HepG2 (cell line): Measurements from ENCODE around the gene EZH1. TPM values are rescaled to one million over a fixed set of nuclear protein-coding genes. Genes with fewer than 3 reads are reported as not detected.
"Not testable (repeated sequence)": the region's sequence is repeated elsewhere in the genome, so short reads cannot be mapped to it uniquely, and the experiment has no call there.

Experiments
- ATAC-seq: fragments of 200-7000 bp; cut with Tn5 transposase; 3 replicates; pipeline ENCODE4 v1.9.1; 2020; ENCODE audit warnings: mild to moderate bottlenecking, moderate library complexity
- BruUV-seq: library from RNA; stranded (reverse); fragments of 400-500 nt; replicated peaks from 2 replicates; lab custom pipeline; 2021; lab: Mats Ljungman, UMichigan
- CTCF ChIA-PET: fragments of 300-600 bp; formaldehyde crosslinking; extraction: SDS; loops from one replicate; lab custom pipeline; 2021; ENCODE audit warnings: low total read pairs, inconsistent platforms, low intra/inter-chr PET ratio; lab: Yijun Ruan, JAX
- POLR2A ChIA-PET: fragments of 350-600 bp; sonication (Branson Sonifier 250); formaldehyde crosslinking; loops from one replicate; lab custom pipeline; 2020; ENCODE audit warnings: antibody characterized with exemption, inconsistent platforms; lab: Yijun Ruan, JAX
- DNase-seq: peaks from one replicate; pipeline ENCODE4 v3.0.0-alpha.2; 2015; ENCODE audit warnings: low spot score
- FAIRE-seq: peaks from 3 replicates; lab custom pipeline; 2011; peaks lifted over from hg19 to GRCh38; lab: Jason Lieb, UNC
- H2AFZ ChIP-seq: one replicate; pipeline ENCODE4 v1.6.1; 2011; ENCODE audit warnings: low read length, inconsistent platforms
- H3K27ac ChIP-seq: fragments of 300-600 bp; 3 replicates; pipeline ENCODE4 v1.8.0; 2011; ENCODE audit warnings: mixed run types, mild to moderate bottlenecking, mixed read lengths, low read length, inconsistent platforms; ENCODE audit not compliant: insufficient read depth; ENCODE audit errors: extremely low read length
- H3K27me3 ChIP-seq, 2 experiments: fragments of 200-600 bp in 1 of 2; 2 replicates in 1 of 2; 3 replicates in 1 of 2; pipeline versions ENCODE4 v1.6.0 to v1.8.0; 2011; ENCODE audit warnings: low read length in 2 of 2, mild to moderate bottlenecking in 2 of 2, moderate library complexity in 2 of 2, inconsistent platforms in 1 of 2; ENCODE audit not compliant: insufficient read depth in 2 of 2, control insufficient read depth in 1 of 2
- H3K36me3 ChIP-seq, 2 experiments: fragments of 200-600 bp in 1 of 2; replicated peaks in 1 of 2; 2 replicates in 1 of 2; 3 replicates in 1 of 2; pipeline versions ENCODE4 v1.5.1 to v1.8.0; 2011; ENCODE audit warnings: low read length in 2 of 2, inconsistent platforms in 1 of 2; ENCODE audit not compliant: insufficient read depth in 2 of 2, control insufficient read depth in 1 of 2
- H3K4me1 ChIP-seq: 2 replicates; pipeline ENCODE4 v1.5.1; 2012; ENCODE audit warnings: low read length, inconsistent platforms; ENCODE audit not compliant: insufficient read depth
- H3K4me2 ChIP-seq: 2 replicates; pipeline ENCODE4 v1.6.0; 2011; ENCODE audit warnings: low read depth, low read length, inconsistent platforms
- H3K4me3 ChIP-seq, 3 experiments: fragments of 200-600 bp in 1 of 3; sonication (generic), shearing (Covaris generic) in 1 of 3; replicated peaks in 1 of 3; 2 replicates each; pipeline ENCODE4 v1.5.1; 2011 to 2016; ENCODE audit warnings: low read length in 3 of 3, inconsistent platforms in 2 of 3, low read depth in 2 of 3, mild to moderate bottlenecking in 2 of 3, control low read depth in 1 of 3, mixed read lengths in 1 of 3; ENCODE audit not compliant: insufficient read depth in 1 of 3
- H3K79me2 ChIP-seq: one replicate; pipeline ENCODE4 v1.6.1; 2011; ENCODE audit warnings: low read length, inconsistent platforms; ENCODE audit not compliant: insufficient read depth
- H3K9ac ChIP-seq: 2 replicates; pipeline ENCODE4 v1.6.0; 2011; ENCODE audit warnings: mild to moderate bottlenecking, low read depth, low read length, inconsistent platforms; ENCODE audit not compliant: insufficient read depth
- H3K9me3 ChIP-seq: 2 replicates; pipeline ENCODE4 v1.5.1; 2012; ENCODE audit warnings: mild to moderate bottlenecking, low read length
- H4K20me1 ChIP-seq: 2 replicates; pipeline ENCODE4 v1.6.0; 2011; ENCODE audit warnings: inconsistent platforms, mild to moderate bottlenecking, low read length, moderate library complexity; ENCODE audit not compliant: insufficient read depth
- TRIM24 ChIP-seq: sonication (generic); formaldehyde crosslinking; IDR thresholded peaks from 2 replicates; pipeline ENCODE4 v1.8.0; 2022; ENCODE audit warnings: mild to moderate bottlenecking, missing genetic modification reagents
- ZNF17 ChIP-seq: sonication (generic); formaldehyde crosslinking; IDR thresholded peaks from 2 replicates; pipeline ENCODE4 v1.5.0; 2020; ENCODE audit warnings: mild to moderate bottlenecking, missing genetic modification reagents
- WGBS: methylation state at CpG from one replicate; pipeline ENCODE4 v1.1.6; 2017; ENCODE audit warnings: low lambda C conversion rate; 5-methylcytosine and 5-hydroxymethylcytosine counted together
- in situ Hi-C: cut with HindIII; loops from 2 replicates; pipeline ENCODE4 v1.10.0; 2017; ENCODE audit warnings: low pct_unique_long_range_greater_than_20kb; ENCODE audit not compliant: extremely low pct_ligation_motif_present
- intact Hi-C: fragments of 100-400 bp; cut with micrococcal nuclease; formaldehyde crosslinking; loops from one replicate; pipeline ENCODE4 v1.10.0; 2022; ENCODE audit not compliant: unreplicated experiment
- polyA plus RNA-seq, 8 experiments: library from polyadenylated mRNA; depleted of rRNA in 3 of 8; stranded (reverse) in 7 of 8; unstranded in 1 of 8; fragments of >200 nt; fragmentation: Illumina TruSeq in 4 of 8; extraction: Trizol in 4 of 8; gene quantifications; 2 replicates each; pipeline versions ENCODE4 v1.2.1 to v1.2.3, GENCODE V29; 2011 to 2016; ENCODE audit warnings: low read depth in 4 of 8, missing spikeins in 1 of 8, mixed read lengths in 1 of 8; ENCODE audit not compliant: insufficient read depth in 1 of 8
- total RNA-seq, 5 experiments: library from RNA; depleted of rRNA; stranded (reverse); fragments of >200 nt; fragmentation: Illumina TruSeq; extraction: Trizol; gene quantifications; 2 replicates each; pipeline ENCODE4 v1.2.3, GENCODE V29; 2016; ENCODE audit warnings: low read depth in 1 of 5
- TF ChIP-seq, protein P1 (sequence below), 2 experiments: sonication (generic) in 1 of 2; formaldehyde crosslinking in 1 of 2; IDR thresholded peaks; 2 replicates each; pipeline versions ENCODE4 v1.5.1 to v1.6.1; 2011 to 2020; ENCODE audit warnings: borderline replicate concordance in 1 of 2, low read depth in 1 of 2, low read length in 1 of 2, mild to moderate bottlenecking in 1 of 2, missing genetic modification reagents in 1 of 2, moderate library complexity in 1 of 2
- TF ChIP-seq, protein P2 (sequence below): sonication (generic); formaldehyde crosslinking; IDR thresholded peaks from 2 replicates; pipeline ENCODE4 v1.4.0; 2020; ENCODE audit warnings: mild to moderate bottlenecking, missing genetic modification reagents

The EZH1 gene
- total and polyA plus RNA-seq, 2 of the 13 experiments (the other 11 are each of a cell fraction or from before 2014, with no cell fraction given) = 11.6 to 24.0 TPM

DNA sequence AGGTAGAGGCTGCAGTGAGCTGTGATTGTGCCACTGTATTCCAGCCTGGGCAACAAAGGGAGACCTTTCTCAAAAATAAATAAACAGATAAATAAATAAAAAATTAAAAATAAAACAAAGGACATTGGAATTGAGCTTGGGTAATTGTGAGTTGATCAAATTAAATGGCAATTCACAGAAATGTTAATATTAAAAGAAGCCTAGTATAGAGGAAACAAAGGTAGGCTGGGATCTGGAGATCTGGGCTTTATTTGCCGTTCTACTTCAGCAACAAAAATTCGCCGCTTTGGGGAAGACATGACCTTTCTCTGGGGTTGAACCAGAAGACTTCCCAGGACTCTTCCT lies 28.1 kb upstream of the EZH1 start (continued):
- TF ChIP-seq, protein P1, sequence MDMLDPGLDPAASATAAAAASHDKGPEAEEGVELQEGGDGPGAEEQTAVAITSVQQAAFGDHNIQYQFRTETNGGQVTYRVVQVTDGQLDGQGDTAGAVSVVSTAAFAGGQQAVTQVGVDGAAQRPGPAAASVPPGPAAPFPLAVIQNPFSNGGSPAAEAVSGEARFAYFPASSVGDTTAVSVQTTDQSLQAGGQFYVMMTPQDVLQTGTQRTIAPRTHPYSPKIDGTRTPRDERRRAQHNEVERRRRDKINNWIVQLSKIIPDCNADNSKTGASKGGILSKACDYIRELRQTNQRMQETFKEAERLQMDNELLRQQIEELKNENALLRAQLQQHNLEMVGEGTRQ (IDR thresholded peaks at IDR 0.05; ENCODE audit: low read depth, low read length) = no peak
- TF ChIP-seq, protein P1 (CRISPR knock-in tag; IDR thresholded peaks at IDR 0.05; ENCODE audit: borderline replicate concordance) = 0 out of 2 replicates have a peak, but pooled peaks have one; percentile 18
- no peak for TF ChIP-seq TRIM24 (CRISPR knock-in tag)
- TF ChIP-seq, protein P2, sequence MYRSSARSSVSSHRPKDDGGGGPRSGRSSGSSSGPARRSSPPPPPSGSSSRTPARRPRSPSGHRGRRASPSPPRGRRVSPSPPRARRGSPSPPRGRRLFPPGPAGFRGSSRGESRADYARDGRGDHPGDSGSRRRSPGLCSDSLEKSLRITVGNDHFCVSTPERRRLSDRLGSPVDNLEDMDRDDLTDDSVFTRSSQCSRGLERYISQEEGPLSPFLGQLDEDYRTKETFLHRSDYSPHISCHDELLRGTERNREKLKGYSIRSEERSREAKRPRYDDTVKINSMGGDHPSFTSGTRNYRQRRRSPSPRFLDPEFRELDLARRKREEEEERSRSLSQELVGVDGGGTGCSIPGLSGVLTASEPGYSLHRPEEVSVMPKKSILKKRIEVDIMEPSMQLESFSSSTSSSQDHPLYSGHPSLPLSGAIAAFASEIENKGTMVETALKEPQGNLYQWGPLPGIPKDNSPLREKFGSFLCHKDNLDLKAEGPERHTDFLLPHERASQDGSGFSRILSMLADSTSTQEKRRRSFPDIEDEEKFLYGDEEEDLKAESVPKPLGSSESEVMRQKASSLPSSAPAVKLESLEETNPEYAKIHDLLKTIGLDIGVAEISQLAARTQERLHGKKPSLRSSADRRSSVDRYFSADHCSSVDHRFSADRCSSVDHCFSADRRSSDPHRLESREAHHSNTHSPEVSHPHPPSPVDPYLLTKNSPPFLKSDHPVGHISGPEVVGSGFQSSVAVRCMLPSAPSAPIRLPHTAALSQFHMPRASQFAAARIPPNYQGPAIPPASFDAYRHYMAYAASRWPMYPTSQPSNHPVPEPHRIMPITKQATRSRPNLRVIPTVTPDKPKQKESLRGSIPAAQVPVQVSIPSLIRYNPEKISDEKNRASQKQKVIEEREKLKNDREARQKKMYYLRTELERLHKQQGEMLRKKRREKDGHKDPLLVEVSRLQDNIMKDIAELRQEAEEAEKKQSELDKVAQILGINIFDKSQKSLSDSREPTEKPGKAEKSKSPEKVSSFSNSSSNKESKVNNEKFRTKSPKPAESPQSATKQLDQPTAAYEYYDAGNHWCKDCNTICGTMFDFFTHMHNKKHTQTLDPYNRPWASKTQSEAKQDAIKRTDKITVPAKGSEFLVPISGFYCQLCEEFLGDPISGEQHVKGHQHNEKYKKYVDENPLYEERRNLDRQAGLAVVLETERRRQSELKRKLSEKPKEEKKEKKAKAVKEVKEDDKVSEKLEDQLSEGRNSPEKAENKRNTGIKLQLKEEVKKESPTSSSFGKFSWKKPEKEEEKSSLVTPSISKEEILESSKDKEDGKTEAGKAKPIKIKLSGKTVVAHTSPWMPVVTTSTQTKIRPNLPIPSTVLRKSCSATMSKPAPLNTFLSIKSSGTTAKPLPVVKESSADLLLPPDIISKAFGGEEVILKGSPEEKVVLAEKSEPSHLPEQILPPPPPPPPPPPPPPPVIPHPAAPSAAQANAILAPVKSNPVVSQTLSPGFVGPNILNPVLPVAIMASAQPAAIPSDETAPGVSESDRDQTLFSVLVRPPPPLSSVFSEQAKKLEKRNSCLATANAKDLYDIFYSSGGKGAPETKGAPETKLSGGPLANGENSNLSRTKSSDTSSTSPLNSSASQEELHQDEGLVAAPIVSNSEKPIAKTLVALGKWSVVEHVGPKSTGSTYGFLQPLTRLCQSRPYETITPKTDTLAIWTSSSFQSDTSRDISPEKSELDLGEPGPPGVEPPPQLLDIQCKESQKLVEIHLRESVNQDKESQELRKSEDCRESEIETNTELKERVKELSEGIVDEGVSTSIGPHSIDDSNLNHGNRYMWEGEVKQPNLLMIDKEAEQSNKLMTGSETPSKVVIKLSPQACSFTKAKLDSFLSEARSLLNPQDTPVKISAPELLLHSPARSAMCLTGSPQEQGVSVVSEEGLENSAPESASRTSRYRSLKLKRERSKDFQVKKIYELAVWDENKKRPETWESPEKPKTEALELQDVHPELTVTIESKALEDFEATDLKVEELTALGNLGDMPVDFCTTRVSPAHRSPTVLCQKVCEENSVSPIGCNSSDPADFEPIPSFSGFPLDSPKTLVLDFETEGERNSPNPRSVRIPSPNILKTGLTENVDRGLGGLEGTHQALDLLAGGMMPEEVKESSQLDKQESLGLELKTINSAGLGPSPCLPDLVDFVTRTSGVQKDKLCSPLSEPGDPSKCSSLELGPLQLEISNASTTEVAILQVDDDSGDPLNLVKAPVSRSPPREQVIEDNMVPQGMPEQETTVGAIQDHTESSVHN (CRISPR knock-in tag) = no peak
- 0 out of 2 replicates have a peak, but pooled peaks have one; percentile 35 for TF ChIP-seq ZNF17 (CRISPR knock-in tag)

GRCh38 chr17:42769964-42770363 lies 25.1 kb upstream of the EZH1 start:
- H3K9me3 ChIP-seq, DNase-seq, intact Hi-C loops, H3K36me3 ChIP-seq, ATAC-seq, H3K4me2 ChIP-seq, H3K9ac ChIP-seq, H2AFZ ChIP-seq, BruUV-seq, CTCF ChIA-PET, H3K27ac ChIP-seq, H3K4me3 ChIP-seq, H4K20me1 ChIP-seq, in situ Hi-C loops, FAIRE-seq, H3K27me3 ChIP-seq: not testable (repeated sequence)
- POLR2A ChIA-PET = interaction anchor here (1.1 to 1.3 kb wide), 2 partner anchors 9 to 10 kb away, joined by 3 to 6 read pairs; no protein-coding TSS in a partner anchor
- H3K79me2 ChIP-seq = peaks cover 20% of the 10 kb centered on the region
- H3K4me1 ChIP-seq = peaks cover 49% of the 10 kb centered on the region
- 77% methylated on average over 10 of the region's 10 CpGs for WGBS

GRCh38 chr17:42768006-42768405 lies 23.2 kb upstream of the EZH1 start:
- not testable (repeated sequence) for FAIRE-seq, H2AFZ ChIP-seq

More at GRCh38 chr17:42768006-42768405, 23.2 kb upstream of the EZH1 start:
- peaks cover 46% of the 10 kb centered on the region for H3K4me1 ChIP-seq
- H4K20me1 ChIP-seq, H3K4me3 ChIP-seq, ATAC-seq, DNase-seq, H3K79me2 ChIP-seq, H3K36me3 ChIP-seq, H3K27me3 ChIP-seq, POLR2A ChIA-PET, H3K27ac ChIP-seq, H3K9ac ChIP-seq, in situ Hi-C loops, BruUV-seq, intact Hi-C loops, H3K9me3 ChIP-seq, H3K4me2 ChIP-seq, CTCF ChIA-PET: not testable (repeated sequence)
- 84% methylated on average over 9 of the region's 9 CpGs for WGBS
